Measurements from ENCODE around the gene PHLDB2. TPM values are rescaled to one million over a fixed set of nuclear protein-coding genes. Genes with fewer than 3 reads are reported as not detected.
"Not testable (repeated sequence)": the region's sequence is repeated elsewhere in the genome, so short reads cannot be mapped to it uniquely, and the experiment has no call there.

Gene PHLDB2
- total RNA-seq, 1 donor from 2014 or later, result 37.2 TPM

- Mint-ChIP-seq H3K4me3 (no peak overlapping the region), H3K4me1 (peaks cover 38% of the 10 kb centered on the region), H3K9me3 (peaks cover 34% of the 10 kb centered on the region), H3K27me3 (ENCODE audit: low read depth) (no peaks in the 10 kb centered on the region), H3K36me3 (peaks cover 7% of the 10 kb centered on the region), H3K27ac (no peak overlapping the region)
- no peak for DNase-seq (ENCODE audit: low spot score in 2 of 2, unreplicated experiment in 2 of 2)
- no peak for TF ChIP-seq CTCF (IDR thresholded peaks at IDR 0.05; ENCODE audit: unreplicated experiment)
Observed at GRCh38 chr3:111813979-111814378, 45.1 kb upstream of the PHLDB2 start.

- Mint-ChIP-seq H3K4me1 (peaks cover 15% of the 10 kb centered on the region), H3K36me3 (peaks cover 10% of the 10 kb centered on the region), H3K9me3 (peaks cover 49% of the 10 kb centered on the region)
- not testable (repeated sequence) for H3K4me3 Mint-ChIP-seq; H3K27me3 Mint-ChIP-seq (ENCODE audit: low read depth); DNase-seq (ENCODE audit: low spot score in 2 of 2, unreplicated experiment in 2 of 2); H3K27ac Mint-ChIP-seq
Observed at GRCh38 chr3:111816771-111817170, 42.3 kb upstream of the PHLDB2 start.

- H3K27ac Mint-ChIP-seq, result no peak overlapping the region
Observed at GRCh38 chr3:111819927-111820326, 39.1 kb upstream of the PHLDB2 start.

GRCh38 chr3:111820651-111821050 is 38.4 kb upstream of the PHLDB2 start:
- no peaks in the 10 kb centered on the region for H3K27me3 Mint-ChIP-seq (ENCODE audit: low read depth)

More at GRCh38 chr3:111819927-111820326, 39.1 kb upstream of the PHLDB2 start:
- no peak for TF ChIP-seq CTCF (IDR thresholded peaks at IDR 0.05; ENCODE audit: unreplicated experiment)
- Mint-ChIP-seq H3K4me3 (no peak overlapping the region), H3K9me3 (peaks cover 47% of the 10 kb centered on the region), H3K27me3 (ENCODE audit: low read depth) (no peaks in the 10 kb centered on the region), H3K36me3 (peaks cover 9% of the 10 kb centered on the region), H3K4me1 (peaks cover 17% of the 10 kb centered on the region)
- no peak for DNase-seq (ENCODE audit: low spot score in 2 of 2, unreplicated experiment in 2 of 2)

GRCh38 chr3:111821891-111822290 is 37.2 kb upstream of the PHLDB2 start:
- no peak overlapping the region for H3K27ac Mint-ChIP-seq

More at GRCh38 chr3:111820651-111821050, 38.4 kb upstream of the PHLDB2 start:
- TF ChIP-seq CTCF (IDR thresholded peaks at IDR 0.05; ENCODE audit: unreplicated experiment), result no peak
- H3K36me3 Mint-ChIP-seq, result peaks cover 3% of the 10 kb centered on the region
- no peak overlapping the region for H3K4me3 Mint-ChIP-seq
- no peak overlapping the region for H3K27ac Mint-ChIP-seq
- DNase-seq (ENCODE audit: low spot score in 2 of 2, unreplicated experiment in 2 of 2), result no peak
- peaks cover 40% of the 10 kb centered on the region for H3K9me3 Mint-ChIP-seq
- H3K4me1 Mint-ChIP-seq, result peaks cover 17% of the 10 kb centered on the region

GRCh38 chr3:111822804-111823203 is 36.3 kb upstream of the PHLDB2 start:
- TF ChIP-seq CTCF (IDR thresholded peaks at IDR 0.05; ENCODE audit: unreplicated experiment), result no peak
- no peak for DNase-seq (ENCODE audit: low spot score in 2 of 2, unreplicated experiment in 2 of 2)
- H3K4me1 Mint-ChIP-seq, result peaks cover 17% of the 10 kb centered on the region
- H3K36me3 Mint-ChIP-seq, result peaks cover 3% of the 10 kb centered on the region
- H3K27me3 Mint-ChIP-seq (ENCODE audit: low read depth), result no peaks in the 10 kb centered on the region
- H3K4me3 Mint-ChIP-seq, result no peak overlapping the region
- peaks cover 26% of the 10 kb centered on the region for H3K9me3 Mint-ChIP-seq
- no peak overlapping the region for H3K27ac Mint-ChIP-seq

More at GRCh38 chr3:111821891-111822290, 37.2 kb upstream of the PHLDB2 start:
- Mint-ChIP-seq H3K4me3 (no peak overlapping the region), H3K27me3 (ENCODE audit: low read depth) (no peaks in the 10 kb centered on the region), H3K4me1 (peaks cover 17% of the 10 kb centered on the region), H3K36me3 (peaks cover 3% of the 10 kb centered on the region), H3K9me3 (peaks cover 28% of the 10 kb centered on the region)
- no peak for TF ChIP-seq CTCF (IDR thresholded peaks at IDR 0.05; ENCODE audit: unreplicated experiment)
- no peak for DNase-seq (ENCODE audit: low spot score in 2 of 2, unreplicated experiment in 2 of 2)
